GM12891 (cell line): ENCODE measurements around the gene KCNMB1.

Source experiments
- PAX5 ChIP-seq: IDR thresholded peaks from 2 replicates; pipeline ENCODE4 v1.6.1; 2011; ENCODE audit warnings: low read length, moderate library complexity, mild to moderate bottlenecking; ENCODE audit not compliant: insufficient read depth, severe bottlenecking
- POLR2A ChIP-seq: IDR thresholded peaks from 2 replicates; pipeline ENCODE4 v1.6.1; 2011; ENCODE audit warnings: low read depth, low read length, control low read depth
- TAF1 ChIP-seq: IDR thresholded peaks from 2 replicates; pipeline ENCODE4 v1.6.1; 2011; ENCODE audit warnings: low read depth, low read length, control low read depth

DNA sequence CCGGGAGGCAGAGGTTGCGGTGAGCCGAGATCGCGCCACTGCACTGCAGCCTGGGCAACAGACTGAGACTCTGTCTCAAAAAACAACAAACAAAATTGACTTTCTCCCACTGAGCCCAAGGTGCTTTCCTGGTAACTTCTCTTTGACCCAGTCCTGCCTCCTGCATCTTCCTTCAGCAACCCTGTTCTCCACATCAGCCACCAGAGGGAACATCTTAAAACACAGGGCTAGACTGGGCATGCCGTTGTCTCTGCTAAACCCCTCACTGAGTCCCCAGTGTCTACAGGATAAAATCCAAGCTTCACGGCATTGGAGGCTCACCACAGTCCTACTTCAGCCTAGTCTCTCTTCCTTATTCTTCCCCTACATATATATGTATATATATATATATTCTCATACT, 39.8 kb upstream of the KCNMB1 start:
- TF ChIP-seq POLR2A: no peak
- no peak for TF ChIP-seq PAX5
- TF ChIP-seq TAF1: no peak
